AG10803 (cell line): ENCODE results near the gene USP19.

Experiments
- DNase-seq: peaks from one replicate; pipeline ENCODE4 v3.0.0; 2010; ENCODE audit warnings: low read depth
- H3K4me3 ChIP-seq: 2 replicates; pipeline ENCODE4 v1.5.1; 2011; ENCODE audit warnings: mild to moderate bottlenecking, low read length, control low read depth
- TF ChIP-seq, protein P1 (sequence below): conservative IDR thresholded peaks from 2 replicates; pipeline ENCODE4 v1.5.1; 2011; ENCODE audit warnings: mild to moderate bottlenecking, low read length, control low read depth, inconsistent platforms

The USP19 gene

DNA sequence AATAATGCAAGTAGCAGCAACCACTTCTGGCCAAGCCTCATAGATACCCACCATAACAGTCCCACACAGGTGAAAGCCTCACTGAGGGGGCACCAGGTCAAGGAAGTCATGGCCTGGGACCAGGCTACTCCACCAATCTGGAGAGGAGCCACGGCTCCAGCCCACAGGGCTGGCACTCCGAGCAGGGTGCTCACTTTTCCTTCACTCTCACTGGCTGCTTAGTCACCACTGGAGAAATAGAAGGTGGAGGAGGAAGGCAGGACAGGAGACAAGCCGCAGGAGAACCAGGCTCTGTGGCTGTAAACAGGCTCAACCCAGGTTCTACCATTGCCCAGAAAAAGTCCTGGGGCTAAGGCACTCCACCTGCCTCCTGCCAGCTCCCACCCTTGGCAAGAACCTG lies 1.2 kb downstream of the USP19 start:
- no peak for DNase-seq
- H3K4me3 ChIP-seq, result peak overlapping the region; percentile 95
- TF ChIP-seq, protein P1, sequence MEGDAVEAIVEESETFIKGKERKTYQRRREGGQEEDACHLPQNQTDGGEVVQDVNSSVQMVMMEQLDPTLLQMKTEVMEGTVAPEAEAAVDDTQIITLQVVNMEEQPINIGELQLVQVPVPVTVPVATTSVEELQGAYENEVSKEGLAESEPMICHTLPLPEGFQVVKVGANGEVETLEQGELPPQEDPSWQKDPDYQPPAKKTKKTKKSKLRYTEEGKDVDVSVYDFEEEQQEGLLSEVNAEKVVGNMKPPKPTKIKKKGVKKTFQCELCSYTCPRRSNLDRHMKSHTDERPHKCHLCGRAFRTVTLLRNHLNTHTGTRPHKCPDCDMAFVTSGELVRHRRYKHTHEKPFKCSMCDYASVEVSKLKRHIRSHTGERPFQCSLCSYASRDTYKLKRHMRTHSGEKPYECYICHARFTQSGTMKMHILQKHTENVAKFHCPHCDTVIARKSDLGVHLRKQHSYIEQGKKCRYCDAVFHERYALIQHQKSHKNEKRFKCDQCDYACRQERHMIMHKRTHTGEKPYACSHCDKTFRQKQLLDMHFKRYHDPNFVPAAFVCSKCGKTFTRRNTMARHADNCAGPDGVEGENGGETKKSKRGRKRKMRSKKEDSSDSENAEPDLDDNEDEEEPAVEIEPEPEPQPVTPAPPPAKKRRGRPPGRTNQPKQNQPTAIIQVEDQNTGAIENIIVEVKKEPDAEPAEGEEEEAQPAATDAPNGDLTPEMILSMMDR, result no peak

DNA sequence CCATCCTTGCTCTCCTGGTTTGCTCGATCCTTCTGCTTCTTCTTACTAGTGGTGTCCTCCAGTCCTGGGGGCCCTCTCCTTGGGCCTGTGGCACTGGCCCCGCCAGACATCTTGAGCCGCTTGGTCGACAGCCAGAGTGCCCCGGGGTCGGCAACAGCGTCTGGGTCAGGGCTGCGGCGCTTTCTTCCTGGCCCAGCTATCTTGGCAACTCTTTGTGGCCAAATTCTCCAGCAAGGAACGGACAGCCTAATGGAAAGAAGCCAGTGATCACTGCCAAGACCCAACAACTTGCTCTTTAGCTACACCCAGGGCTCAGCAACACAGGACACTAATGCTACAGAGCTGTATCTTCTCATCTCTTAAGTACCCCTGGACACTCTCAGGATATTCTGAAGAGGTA lies 1.6 kb downstream of the USP19 start:
- no peak overlapping the region; the same call in 1 of the 2 replicates for H3K4me3 ChIP-seq
- TF ChIP-seq, protein P1, result no peak
- no peak for DNase-seq

DNA sequence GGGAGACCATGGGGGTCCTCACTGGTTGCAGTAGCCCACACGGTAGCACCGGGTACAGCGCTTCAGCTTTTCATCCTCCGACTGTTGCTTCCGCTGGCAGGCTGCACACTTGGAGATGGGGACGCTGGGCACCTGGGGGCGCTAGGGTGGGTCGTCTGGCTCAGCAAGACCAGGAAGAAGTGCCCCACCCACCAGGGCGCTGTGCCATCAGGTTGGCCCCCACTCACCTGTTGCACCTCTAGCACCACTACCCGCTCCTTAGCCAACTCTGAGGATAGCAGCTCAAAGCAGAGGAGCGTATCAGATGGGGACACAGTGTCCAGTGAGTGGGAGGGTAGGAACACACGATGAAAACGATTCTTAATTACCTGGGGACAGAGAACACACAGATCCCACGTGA lies 8.4 kb downstream of the USP19 start:
- TF ChIP-seq, protein P1, result no peak
- H3K4me3 ChIP-seq, result no peak overlapping the region
- no peak for DNase-seq

DNA sequence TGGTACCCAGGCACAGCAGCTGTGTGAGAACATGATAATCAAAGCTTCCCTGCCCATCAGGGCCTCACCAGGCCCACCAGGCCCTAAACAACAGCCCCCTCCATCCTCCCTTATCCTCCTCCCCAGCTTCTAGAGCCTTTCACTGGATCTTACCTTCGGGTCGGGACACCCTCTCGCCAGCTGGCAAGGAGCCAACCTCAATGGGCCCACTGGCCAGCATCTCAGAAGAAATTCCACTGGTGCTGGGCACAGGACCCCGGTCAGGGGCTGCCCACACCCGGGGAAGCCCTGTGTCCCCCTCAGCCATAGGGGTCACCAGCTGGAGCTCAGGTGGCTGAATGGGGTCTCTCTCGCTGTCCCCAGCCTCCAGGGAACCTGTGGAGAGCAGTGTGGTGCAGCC lies 9.3 kb downstream of the USP19 start:
- TF ChIP-seq, protein P1, result no peak
- no peak overlapping the region for H3K4me3 ChIP-seq
- no peak for DNase-seq

DNA sequence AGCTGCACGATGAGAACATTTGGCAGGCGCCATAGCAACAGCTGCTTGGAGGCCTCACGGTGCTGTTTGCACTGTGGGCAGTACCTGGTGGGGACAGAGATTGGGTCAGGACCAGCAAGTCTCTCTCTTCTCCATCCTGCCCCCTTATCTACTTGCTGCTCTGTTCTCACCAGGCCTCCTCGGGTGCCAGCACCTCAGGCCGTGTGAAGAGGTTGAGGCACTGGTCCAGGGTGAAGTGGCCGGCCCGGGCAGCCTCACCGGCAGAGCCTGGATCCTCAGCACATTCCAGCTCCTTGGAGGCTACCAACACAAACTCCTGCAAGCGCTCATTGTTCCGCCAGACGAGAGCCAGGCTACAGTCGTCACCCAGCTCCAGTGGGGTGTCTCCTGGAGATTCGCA lies 9.8 kb downstream of the USP19 start:
- H3K4me3 ChIP-seq, result no peak overlapping the region
- no peak for DNase-seq
- TF ChIP-seq, protein P1, result no peak

DNA sequence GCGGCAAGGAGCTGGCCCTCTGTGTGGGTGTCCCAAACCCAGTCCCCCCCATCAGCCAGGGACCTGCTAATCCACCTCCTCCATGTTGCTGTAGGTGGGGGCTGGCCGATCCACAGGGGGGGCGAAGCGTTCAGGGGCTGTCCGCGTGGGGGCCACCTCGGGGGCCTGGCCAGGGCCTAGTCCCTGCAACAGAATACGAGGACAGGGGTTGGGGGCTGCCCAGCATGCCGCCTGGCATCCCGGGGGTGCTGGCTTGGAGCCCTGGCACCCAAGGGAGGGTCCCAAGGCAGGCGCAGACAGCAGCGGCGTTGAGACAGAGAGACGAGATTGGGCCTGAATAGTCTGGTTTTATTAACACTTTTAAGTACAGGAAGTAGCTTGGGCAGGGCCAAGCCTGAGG lies 12.3 kb downstream of the USP19 start:
- H3K4me3 ChIP-seq, result no peak overlapping the region
- TF ChIP-seq, protein P1, result no peak
- DNase-seq, result no peak

DNA sequence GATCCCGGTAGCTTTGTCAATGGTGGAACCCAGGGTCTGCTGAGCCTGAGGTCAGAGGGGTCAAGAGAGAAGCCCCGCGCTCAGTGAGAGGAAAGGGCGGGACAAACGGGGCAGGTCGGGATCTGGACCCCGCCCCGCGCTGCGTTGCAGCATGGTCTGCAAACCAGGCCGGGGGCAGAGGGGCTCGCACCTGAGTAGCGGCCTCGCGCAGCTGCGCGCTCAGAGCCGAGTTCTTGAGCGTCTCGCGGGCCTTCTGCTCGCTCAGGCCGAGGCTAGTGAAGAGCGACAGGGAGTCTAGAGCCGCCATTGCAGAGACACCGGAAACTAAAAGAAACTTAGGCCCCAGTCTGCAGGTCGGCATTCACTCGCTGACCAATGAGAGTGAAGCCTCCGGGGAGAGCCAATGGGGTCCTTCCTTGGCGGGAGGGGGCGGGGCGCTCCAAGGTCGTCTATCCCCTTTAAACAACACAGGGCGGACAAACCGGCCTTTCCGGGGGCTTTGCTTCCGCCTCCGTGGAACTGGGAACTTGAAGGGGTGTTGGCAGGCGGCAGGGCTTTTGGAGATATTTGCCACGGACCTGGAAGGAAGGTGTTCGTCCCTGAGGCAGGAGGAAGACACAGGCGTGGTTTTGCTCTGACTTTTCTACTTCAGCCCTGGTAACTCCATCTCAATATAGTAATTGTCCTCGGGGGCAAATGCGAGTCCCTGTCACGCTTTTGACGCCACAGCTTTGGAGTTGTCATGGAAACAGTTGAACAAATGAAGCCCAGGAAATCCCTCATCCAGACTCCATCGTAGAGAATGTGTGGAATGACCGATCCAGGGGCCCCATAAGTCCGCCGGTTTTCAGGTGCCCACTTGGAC lies 16.0 kb downstream of the USP19 start, which contains the start of gene QARS1:
TSS of gene QARS1 (minus strand) at position 331 of the 865 bp plus-strand sequence. CDS start at position 307, 24 bp downstream.
- peak within 1 kb of the TSS; percentile 96 for H3K4me3 ChIP-seq
- TF ChIP-seq, protein P1, result no peak
- DNase-seq, result peak; percentile 89
